Fibroblast of skin of left biceps (primary cell): ENCODE results near the gene MARCHF7.
"Not testable (repeated sequence)": the region's sequence is repeated elsewhere in the genome, so short reads cannot be mapped to it uniquely, and the experiment has no call there.

ENCODE experiments used
- DNase-seq, 2 experiments: peaks; one replicate each; pipeline ENCODE4 v3.0.0-alpha.2; 2013; ENCODE audit warnings: low read depth in 2 of 2

Gene MARCHF7

GRCh38 chr2:159712143-159712928, at the start of gene MARCHF7:
Gene MARCHF7, plus strand, starts transcription at chr2:159712506. Its CDS starts 16,517 bp downstream, at chr2:159729023.
- peak; percentile 89 for DNase-seq

- not testable (repeated sequence) for DNase-seq
These were observed 44.9 kb upstream of the MARCHF7 start for GRCh38 chr2:159667423-159667822.

- no peak for DNase-seq
These were observed 41.3 kb upstream of the MARCHF7 start for GRCh38 chr2:159671047-159671446.

- no peak for DNase-seq
These were observed 34.7 kb upstream of the MARCHF7 start for GRCh38 chr2:159677654-159678053.

- DNase-seq = no peak
These were observed 31.6 kb upstream of the MARCHF7 start for GRCh38 chr2:159680692-159681091.

GRCh38 chr2:159683817-159684216, 28.5 kb upstream of the MARCHF7 start:
- no peak for DNase-seq

- DNase-seq = peak; percentile 27 to 29
These were observed 27.5 kb upstream of the MARCHF7 start for GRCh38 chr2:159684796-159685195.

- DNase-seq = no peak
These were observed 17.7 kb upstream of the MARCHF7 start for GRCh38 chr2:159694500-159695040.

- no peak for DNase-seq
These were observed 16.4 kb upstream of the MARCHF7 start for GRCh38 chr2:159695795-159696448.

GRCh38 chr2:159703491-159703890, 8.8 kb upstream of the MARCHF7 start:
- no peak for DNase-seq

GRCh38 chr2:159706385-159706980, 5.8 kb upstream of the MARCHF7 start:
- no peak for DNase-seq

GRCh38 chr2:159708066-159708760, 4.1 kb upstream of the MARCHF7 start:
- no peak for DNase-seq

GRCh38 chr2:159710601-159711180, 1.6 kb upstream of the MARCHF7 start:
- no peak for DNase-seq

GRCh38 chr2:159711562-159712142, 654 bp upstream of the MARCHF7 start:
- no peak for DNase-seq

GRCh38 chr2:159712929-159713420, 669 bp downstream of the MARCHF7 start:
- DNase-seq = no peak

GRCh38 chr2:159713631-159714246, 1.4 kb downstream of the MARCHF7 start:
- no peak for DNase-seq

GRCh38 chr2:159714247-159714930, 2.1 kb downstream of the MARCHF7 start:
- no peak for DNase-seq

GRCh38 chr2:159715451-159715850, 3.1 kb downstream of the MARCHF7 start:
- DNase-seq = no peak

GRCh38 chr2:159716409-159716808, 4.1 kb downstream of the MARCHF7 start:
- DNase-seq = not testable (repeated sequence)

- DNase-seq = no peak
These were observed 4.6 kb downstream of the MARCHF7 start for GRCh38 chr2:159716857-159717256.
